Measurements from ENCODE around the gene PLOD3.

The PLOD3 gene

GRCh38 chr7:101239191-101239950, 22.0 kb upstream of the PLOD3 start:
- no peak for DNase-seq

GRCh38 chr7:101238226-101239182, 21.1 kb upstream of the PLOD3 start:
- no peak for DNase-seq

GRCh38 chr7:101237206-101238067, 20.1 kb upstream of the PLOD3 start, which contains the start of gene CLDN15:
CLDN15 (minus strand) TSS chr7:101237802; CDS start chr7:101237581, 221 bp downstream.
- DNase-seq = no peak

- no peak for DNase-seq
Measured at GRCh38 chr7:101236292-101236835, 19.0 kb upstream of the PLOD3 start.

- no peak for DNase-seq
Measured at GRCh38 chr7:101235522-101235921, 18.1 kb upstream of the PLOD3 start.

- DNase-seq = no peak
Measured at GRCh38 chr7:101235050-101235449, 17.7 kb upstream of the PLOD3 start.

GRCh38 chr7:101234636-101235035, 17.3 kb upstream of the PLOD3 start:
- DNase-seq = no peak

GRCh38 chr7:101233907-101234547, 16.6 kb upstream of the PLOD3 start:
- no peak for DNase-seq

GRCh38 chr7:101232141-101232850, 14.9 kb upstream of the PLOD3 start:
- no peak for DNase-seq

- no peak for DNase-seq
Measured at GRCh38 chr7:101231644-101232043, 14.3 kb upstream of the PLOD3 start.

- no peak for DNase-seq
Measured at GRCh38 chr7:101226721-101227120, 9.3 kb upstream of the PLOD3 start.

- no peak for DNase-seq
Measured at GRCh38 chr7:101225650-101226049, 8.3 kb upstream of the PLOD3 start.

GRCh38 chr7:101223528-101223927, 6.1 kb upstream of the PLOD3 start:
- no peak for DNase-seq

GRCh38 chr7:101222275-101222830, 5.0 kb upstream of the PLOD3 start:
- DNase-seq = no peak

- no peak for DNase-seq
Measured at GRCh38 chr7:101220295-101220694, 2.9 kb upstream of the PLOD3 start.

- no peak for DNase-seq
Measured at GRCh38 chr7:101218236-101219125, 1.1 kb upstream of the PLOD3 start.

GRCh38 chr7:101216860-101217387, 457 bp downstream of the PLOD3 start:
- DNase-seq = peak; percentile 10

GRCh38 chr7:101216001-101216859, 1.2 kb downstream of the PLOD3 start:
- no peak for DNase-seq

- no peak for DNase-seq
Measured at GRCh38 chr7:101212014-101212413, 5.4 kb downstream of the PLOD3 start.

Measured in activated CD4-positive, alpha-beta T cell treated with anti-CD3 and anti-CD28 coated beads, Interleukin-2, Interleukin-6, amounts not matched to agents 100 ng/mL and 50 ng/mL, durations not matched to agents 16 hours and 8 hours (primary cell).